Measurements from ENCODE around the gene PROSER3.

PROSER3 gene

DNA sequence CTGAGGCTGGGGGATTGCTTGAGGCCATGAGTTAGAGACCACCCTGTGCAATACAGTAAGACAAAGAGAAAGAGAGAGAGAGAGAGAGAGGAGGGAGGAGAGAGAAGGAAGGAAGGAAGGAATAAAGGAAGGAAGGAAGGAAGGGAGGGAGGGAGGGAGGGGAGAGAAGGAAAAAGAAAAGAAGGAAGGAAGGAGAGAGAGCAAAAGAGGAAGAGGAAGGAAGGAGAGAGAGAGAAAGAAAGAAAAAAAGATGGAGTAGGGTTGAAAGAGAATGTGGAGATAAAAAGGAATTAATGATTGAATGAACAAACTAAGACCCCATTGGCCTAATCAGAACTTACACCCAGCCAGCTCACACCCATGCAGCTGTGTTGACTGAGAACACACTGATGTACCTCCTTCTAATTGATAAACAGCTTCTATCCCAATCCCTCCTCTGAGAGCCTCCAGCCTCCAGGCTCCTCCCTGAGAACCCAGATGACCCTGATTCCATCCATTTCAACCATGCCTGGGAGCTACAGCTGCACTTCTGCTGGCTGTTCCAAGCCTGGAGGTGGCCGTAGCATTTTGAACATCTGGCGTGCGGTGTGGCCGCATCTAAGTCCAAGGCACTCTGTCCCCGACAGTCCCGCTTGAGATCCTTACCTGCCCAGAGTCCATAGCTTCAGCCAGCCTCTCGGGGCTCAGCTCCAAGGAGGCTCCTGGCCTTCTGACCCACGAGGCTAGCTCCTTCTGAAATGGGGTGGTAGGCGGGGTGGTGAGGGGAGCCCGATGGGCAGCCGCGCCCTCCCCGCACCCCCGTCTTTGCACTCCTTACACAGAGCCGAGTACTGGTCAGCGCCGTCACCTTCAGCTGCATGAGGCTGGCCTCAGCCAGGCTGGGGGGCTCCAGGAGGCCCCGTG is 53.6 kb downstream of the PROSER3 start:
- TF ChIP-seq, protein P1, sequence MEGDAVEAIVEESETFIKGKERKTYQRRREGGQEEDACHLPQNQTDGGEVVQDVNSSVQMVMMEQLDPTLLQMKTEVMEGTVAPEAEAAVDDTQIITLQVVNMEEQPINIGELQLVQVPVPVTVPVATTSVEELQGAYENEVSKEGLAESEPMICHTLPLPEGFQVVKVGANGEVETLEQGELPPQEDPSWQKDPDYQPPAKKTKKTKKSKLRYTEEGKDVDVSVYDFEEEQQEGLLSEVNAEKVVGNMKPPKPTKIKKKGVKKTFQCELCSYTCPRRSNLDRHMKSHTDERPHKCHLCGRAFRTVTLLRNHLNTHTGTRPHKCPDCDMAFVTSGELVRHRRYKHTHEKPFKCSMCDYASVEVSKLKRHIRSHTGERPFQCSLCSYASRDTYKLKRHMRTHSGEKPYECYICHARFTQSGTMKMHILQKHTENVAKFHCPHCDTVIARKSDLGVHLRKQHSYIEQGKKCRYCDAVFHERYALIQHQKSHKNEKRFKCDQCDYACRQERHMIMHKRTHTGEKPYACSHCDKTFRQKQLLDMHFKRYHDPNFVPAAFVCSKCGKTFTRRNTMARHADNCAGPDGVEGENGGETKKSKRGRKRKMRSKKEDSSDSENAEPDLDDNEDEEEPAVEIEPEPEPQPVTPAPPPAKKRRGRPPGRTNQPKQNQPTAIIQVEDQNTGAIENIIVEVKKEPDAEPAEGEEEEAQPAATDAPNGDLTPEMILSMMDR (conservative IDR thresholded peaks at IDR 0.05; ENCODE audit: low read depth, low read length) = no peak
- no peak overlapping the region for H3K4me3 ChIP-seq (ENCODE audit: low read length)

DNA sequence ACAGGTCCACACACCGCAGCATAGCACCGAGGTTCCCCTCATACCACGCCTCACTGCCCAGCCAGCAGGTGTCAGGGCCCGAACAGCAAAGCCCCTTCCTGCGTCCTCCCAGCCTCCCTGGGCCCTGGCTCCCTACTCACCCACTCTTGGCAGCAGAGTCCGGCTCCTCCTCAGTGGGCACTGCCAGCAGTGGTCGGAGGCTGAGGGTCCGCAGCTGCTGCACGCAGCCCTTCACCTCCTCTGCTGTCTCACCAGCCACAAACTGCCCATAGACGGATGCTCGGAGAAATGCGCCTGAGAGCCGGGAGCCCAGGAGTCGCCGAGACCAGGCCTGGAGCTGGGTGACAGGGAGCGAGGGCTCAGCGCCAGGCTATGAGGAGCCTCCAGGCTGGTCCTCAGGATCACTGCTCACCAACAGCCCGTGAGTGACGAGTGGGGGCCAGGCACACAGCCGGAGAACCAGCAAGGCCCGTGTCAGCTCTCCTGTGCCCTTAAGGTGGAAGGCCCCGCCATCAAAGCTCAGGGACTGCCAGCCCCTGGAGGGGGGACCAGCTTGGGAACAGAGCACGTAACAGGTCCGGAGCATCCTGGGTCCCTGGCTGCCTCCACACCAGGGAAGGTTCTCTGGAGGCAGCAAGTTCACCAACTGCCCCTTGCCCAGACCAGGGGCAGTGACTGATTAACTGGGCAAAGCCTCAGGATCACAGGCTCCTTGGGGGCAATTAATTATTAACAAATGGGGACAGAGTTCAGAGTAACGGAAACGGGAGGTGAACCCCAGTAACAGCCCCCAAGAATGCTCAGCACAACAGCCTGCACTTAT is 54.5 kb downstream of the PROSER3 start, which contains the start of gene PRODH2:
Gene PRODH2 (minus strand): TSS at position 626 of the 823 bp plus-strand sequence. CDS start 40 bp downstream, at position 586.
- TF ChIP-seq, protein P1 (conservative IDR thresholded peaks at IDR 0.05; ENCODE audit: low read depth, low read length) = no peak
- DNase-seq (ENCODE audit: low read depth) = no peak

More for the DNA sequence above, 53.6 kb downstream of the PROSER3 start:
- no peak for DNase-seq (ENCODE audit: low read depth)

DNA sequence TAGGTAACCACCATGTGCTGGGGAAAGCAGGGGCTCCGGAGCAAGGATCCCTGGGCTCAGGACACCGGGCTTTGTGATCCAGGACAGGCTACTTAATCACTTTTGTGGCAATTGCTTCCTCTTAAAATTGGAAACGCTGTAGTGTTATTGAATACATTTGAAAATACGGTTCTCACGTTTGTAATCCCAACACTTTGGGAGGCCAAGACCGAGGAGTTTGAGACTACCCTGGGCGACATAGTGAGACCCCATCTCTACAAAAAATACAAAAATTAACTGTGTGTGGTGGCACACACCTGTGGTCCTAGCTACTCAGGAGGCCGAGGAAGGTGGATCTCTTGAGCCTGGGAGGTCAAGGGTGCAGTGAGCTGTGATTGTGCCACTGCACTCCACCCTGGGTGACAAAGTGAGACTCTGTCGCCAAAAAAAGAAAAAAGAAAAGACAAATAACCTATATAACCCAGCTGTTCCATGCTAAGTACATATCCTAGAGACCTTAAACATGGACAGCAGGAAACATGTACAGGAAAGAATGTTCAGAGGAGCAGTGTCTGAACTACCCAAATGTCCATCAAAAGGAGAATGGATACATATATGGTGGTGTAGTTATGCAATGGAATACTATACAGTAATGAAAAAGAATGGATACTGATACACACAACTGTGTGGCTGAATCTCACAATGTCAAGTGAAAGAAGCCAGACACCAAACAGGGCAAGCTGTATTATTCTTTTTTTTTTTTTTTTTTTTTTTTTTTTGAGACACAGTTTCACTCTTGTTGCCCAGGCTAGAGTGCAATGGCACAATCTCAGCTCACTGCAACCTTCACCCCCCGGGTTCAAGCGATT is 55.3 kb downstream of the PROSER3 start:
- no peak for DNase-seq (ENCODE audit: low read depth)
- no peak overlapping the region for H3K4me3 ChIP-seq (ENCODE audit: low read length)
- TF ChIP-seq, protein P1 (conservative IDR thresholded peaks at IDR 0.05; ENCODE audit: low read depth, low read length) = no peak

More for the DNA sequence above, 54.5 kb downstream of the PROSER3 start, which contains the start of gene PRODH2:
- H3K4me3 ChIP-seq (ENCODE audit: low read length) = no peak within 1 kb of the TSS

DNA sequence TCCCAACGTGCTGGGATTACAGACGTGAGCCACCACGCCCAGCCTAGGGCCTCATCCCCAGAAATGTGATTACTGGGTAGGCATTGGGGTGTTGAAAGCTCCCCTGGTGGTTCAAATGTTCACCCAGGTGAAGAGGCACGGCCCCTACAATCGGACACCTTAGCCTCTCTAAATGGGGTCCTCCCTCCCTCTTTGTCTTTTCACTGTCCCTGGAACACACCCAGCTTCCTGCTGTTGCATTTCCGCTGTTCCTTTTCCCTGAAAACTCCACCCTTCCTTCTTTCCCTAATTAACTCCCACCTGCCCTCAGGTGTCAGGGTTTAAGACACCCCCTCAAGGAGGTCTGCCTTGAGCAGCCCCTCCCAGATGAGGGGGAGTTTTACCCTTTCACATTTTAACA is 58.3 kb downstream of the PROSER3 start:
- no peak for DNase-seq (ENCODE audit: low read depth)
- TF ChIP-seq, protein P1 (conservative IDR thresholded peaks at IDR 0.05; ENCODE audit: low read depth, low read length) = no peak
- no peak overlapping the region for H3K4me3 ChIP-seq (ENCODE audit: low read length)

DNA sequence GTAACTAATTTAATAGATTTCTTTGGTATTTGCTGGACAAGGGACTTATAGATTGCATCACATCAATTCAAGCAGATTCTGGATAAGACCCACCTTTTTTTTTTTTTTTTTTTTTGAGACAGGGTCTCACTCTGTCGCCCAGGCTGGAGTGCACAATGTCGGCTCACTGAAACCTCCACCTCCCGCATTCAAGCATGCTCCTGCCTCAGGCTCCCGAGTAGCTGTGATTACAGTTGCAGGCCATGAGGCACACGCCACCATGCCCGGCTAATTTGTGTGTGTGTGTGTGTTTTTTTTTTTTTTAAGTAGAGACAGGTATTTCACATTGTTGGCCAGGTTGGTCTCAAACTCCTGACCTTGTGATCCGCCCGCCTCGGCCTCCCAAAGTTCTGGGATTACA is 58.9 kb downstream of the PROSER3 start:
- no peak overlapping the region for H3K4me3 ChIP-seq (ENCODE audit: low read length)
- TF ChIP-seq, protein P1 (conservative IDR thresholded peaks at IDR 0.05; ENCODE audit: low read depth, low read length) = no peak
- DNase-seq (ENCODE audit: low read depth) = no peak

DNA sequence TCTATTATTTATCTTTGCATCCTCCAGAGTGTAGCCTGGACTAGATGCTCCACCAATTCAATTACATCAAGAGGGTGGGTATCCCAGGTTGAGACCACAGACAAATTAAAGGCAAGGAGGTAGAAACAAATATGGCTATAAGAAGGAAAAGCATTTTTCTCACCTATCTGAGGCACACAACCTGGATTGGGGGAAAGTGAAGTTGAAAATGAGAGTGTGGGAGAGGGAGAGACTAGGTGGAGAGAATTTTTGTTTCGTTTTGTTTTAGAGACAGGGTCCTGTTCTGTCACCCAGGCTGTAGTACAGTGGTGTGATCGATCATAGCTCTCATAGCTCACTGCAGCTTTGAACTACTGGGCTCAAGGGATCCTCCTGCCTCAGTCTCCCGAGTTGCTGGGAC is 60.5 kb downstream of the PROSER3 start:
- TF ChIP-seq, protein P1 (conservative IDR thresholded peaks at IDR 0.05; ENCODE audit: low read depth, low read length) = no peak
- DNase-seq (ENCODE audit: low read depth) = no peak
- H3K4me3 ChIP-seq (ENCODE audit: low read length) = no peak overlapping the region
